NCI-H345 treated with DMSO at 0.1 percent for 48 hours (cell line): ENCODE measurements around the gene DSCAM.

ENCODE experiments used
- DNase-seq: peaks from one replicate; lab custom pipeline; 2025; ENCODE audit not compliant: unreplicated experiment; lab: John Stamatoyannopoulos, UW

Gene DSCAM

DNA sequence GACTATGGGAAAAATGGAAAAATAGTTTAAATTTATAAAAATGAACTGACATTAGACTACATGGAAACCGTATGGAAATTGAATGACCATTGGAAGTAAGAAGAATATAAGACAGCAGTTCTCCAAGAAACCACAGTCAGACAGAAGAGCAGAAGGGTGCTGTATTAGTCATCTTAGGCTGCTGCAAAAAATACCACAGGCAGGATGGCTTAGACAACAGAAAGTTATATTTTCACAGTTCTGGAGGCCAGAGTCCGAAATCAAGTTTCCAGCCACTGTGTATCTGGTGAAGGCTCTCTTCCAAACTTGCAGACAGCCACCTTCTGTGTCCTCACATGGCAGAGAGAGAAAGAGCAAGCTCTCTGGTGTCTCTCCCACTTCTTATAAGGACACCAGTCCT, 175.2 kb downstream of the DSCAM start:
- no peak for DNase-seq

DNA sequence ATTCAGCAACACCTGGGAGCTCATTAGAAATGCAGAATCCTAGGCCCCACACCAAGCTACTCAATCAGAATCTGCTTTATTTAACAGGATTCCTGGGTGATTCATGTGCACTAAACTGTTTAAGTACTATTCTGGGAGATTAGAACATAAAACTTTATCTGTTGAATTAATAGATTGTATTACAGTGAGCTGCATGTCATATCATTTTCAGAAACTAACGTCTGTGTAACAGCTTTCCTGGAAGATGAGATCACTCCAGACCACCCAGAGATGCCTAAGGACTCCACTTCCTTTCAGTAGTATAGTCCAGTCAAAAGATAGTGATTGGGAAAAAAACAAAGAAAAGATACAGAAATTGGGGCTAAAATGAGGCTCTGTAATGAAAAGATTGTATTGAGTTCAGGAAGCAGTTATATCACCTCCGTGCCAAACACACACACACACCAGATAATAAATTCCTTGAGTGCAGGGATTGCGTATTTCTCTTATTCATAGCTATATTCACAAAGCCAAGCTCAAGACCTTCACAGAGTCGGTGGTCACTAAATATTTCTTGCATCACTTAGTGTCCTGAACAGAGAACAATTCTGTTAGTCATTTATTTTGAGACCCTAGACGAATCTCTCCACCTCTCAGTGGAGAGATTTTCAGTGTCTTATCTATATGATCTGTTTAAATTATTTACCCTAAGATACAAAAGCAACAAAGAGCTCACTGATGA, 178.2 kb downstream of the DSCAM start:
- no peak for DNase-seq

DNA sequence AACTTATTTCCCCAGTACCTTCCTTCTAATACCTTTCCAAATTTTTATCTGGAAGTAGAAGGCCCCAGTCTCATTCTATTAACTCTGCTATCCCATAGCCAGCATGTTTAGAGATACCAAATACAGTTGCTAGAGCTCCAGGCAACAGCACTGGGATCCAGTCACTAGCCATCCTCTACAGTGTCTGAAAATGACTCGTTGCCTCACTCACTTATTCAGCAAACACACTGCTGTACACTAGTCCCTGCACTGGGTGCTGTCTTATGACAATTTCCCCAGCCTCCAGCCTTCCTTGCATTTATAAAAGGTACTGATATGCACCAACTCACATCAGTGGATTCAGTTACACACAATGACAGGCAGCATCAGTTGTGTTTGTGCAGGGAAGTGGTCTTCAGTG, 179.0 kb downstream of the DSCAM start:
- DNase-seq, result no peak

DNA sequence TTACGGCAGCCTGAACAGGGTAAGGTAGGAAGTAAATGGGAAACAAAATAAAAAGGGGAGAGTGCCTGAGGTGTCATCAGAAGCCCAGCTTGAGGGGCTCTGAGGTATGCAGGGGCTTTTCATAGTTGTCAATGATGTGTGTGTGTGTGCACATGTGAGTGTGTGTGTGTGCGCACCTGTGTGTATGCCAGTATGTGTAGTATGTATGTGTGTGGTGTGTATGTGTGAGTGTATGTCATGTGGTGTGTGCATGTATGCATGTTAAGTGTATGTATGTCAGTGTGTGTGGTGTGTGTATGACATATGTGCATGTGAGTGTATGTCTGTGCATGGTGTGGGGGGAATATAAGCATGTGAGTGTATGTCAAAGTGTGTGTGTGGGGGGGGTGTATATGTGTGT, 184.1 kb downstream of the DSCAM start:
- DNase-seq, result no peak

DNA sequence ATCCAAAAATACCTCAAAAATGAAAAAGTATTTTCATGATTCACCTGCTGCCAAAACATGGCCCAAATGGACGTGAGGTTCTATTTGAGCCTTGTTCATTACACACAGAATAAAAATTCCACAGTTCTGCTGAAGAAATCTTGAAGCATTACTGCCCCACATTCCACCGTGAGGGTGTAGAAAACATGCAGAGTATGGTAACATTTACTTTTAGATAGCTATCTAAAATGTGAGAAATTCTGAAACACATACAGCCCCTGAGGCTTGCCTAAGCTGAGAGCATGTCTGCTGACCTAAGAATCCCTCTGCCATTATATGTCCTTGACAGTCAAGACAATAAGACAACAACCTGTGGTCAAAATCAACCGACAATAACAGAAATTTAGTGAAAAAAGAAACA, 186.5 kb downstream of the DSCAM start:
- no peak for DNase-seq

DNA sequence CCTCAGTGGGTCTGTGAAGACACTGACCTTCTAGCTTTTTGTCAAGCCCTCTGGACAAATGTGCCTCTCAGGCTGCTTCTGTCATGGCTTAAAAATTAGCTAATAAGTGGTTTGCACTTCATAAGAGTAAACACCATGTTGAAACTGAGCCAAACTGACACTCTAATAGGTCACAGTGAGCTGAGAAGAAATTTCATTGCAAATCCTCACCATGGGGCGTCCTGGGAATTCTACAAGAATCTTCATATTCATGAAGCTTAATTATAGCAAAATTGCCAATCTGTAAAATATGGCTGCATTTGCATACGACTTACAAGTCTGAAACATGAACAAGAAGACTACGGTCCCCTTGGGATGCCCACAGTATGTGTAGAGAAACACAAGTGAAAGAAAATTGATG, 188.6 kb downstream of the DSCAM start:
- DNase-seq, result no peak

DNA sequence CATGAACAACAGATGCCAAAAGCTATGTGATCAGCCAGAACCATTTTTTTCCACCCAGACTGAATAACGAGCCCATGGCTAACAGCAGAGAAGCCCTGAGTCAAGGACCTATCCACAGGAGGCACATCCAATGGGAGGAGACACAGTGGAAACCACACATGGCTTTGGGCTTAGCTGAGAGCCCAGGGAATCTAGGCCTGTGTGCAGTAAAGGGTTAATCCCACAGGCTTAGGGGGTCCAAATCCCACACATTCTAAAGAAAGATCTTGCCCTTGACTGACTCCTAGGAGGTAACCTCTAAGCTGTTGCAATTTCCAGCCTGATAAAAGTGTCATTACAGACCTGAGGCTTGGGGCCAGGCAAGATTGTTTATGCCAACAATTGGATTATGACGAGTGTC, 194.5 kb downstream of the DSCAM start:
- DNase-seq, result no peak

DNA sequence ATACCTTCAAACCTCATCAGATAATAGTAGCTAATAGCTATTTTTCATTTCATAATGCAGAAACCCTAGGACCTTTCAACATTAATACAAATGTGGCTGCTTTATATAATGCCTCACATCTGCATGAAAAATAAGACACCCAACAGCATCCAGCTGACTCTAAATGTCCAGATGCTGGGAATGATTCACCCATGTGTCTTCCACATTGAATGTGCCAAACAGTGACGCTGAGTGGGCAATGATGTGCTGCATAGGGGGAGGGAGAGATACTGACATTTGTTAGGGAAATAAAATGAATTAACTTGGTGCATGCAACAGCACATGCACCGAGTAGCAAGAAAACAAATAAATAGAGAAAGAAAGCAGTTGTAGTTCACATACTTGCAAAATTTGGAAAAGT, 199.3 kb downstream of the DSCAM start:
- no peak for DNase-seq

DNA sequence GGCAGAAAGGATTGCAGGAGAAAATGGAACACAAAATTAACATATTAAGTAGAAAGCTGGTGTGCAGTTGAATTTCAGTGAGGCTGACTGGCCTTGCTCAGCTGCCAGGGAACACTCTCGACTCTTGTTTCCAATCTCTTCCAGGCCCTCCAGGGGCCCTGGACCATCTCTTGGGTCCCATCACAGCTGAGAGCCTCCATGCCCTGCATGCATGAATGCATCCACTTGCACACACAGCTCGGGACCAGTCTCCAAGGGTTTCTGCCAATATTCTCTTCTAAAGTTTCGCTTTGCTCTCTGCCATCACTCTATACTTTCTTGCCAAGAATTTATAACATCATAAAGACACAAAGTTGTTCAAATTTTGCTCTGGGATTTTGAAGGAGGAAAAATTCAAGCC, 200.3 kb downstream of the DSCAM start:
- no peak for DNase-seq

DNA sequence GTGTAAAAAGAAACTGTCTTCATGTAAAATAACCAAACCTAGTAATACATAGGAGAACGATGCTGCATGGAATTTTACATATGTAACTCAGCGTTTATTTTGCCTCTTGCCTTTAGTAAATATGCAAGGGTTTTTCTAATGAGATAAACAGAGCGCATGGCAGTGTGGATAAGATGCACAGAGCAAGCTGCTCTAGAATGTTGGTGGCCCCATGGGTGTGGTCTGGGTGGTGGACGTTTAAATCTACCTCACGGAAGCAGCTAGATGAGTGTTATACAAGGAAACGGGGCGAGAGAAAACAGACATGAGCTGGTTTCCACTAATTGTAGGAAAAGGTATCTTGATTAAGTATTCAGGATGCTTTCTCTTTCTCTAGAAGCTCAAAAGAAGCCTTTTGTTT, 205.9 kb downstream of the DSCAM start:
- DNase-seq, result no peak

DNA sequence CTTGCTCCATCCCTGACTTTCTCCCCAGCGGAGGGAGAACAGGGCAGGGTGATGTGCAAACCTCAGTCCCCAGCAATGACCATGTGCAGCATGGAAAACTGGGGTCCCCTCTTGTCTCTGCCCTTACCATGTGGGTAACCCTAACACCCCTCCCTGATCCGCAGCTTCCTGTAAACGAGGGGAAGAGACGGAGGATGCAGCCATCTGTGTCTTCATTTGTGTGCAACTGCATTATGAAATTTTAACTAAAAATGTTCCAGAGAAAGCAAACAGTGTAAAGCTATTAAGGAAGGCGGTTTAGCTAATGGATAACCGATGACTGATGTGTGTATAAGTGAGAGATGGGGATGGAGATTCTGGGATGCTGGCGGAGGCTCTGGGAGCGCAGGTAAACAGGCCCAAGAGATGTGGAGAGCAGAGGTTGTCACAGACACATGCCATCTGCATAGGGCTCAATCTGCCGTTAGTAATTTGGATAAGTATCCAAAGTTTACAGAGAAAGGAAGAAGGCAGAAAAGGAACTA, 206.6 kb downstream of the DSCAM start:
- DNase-seq, result no peak

DNA sequence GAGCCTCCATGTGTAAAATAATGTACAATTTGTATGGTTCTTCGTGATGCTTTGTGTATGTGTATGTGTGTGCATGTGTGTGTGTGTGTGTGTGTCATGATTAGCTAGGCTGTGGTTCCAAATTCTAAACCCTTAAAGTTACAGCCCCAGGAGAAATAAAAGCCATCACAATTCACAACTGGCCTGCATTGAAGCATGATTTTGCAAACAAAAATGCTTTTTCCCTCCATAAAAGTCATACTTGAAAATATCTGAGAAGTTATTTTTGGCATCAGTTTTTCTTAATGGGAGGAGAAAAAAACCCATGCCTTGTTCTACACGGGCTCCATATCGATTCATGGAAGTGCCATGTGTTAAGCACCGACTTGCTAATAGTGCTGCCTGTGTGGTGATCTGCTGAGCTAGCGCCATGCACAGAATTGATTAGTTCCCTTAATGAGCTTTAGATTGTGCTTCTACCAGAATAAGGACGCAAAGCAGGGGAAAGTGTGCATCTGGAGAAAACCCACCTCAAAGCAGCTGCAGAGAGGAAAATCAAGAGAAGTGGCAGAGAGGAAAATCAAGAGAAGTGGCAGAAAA, 207.3 kb downstream of the DSCAM start:
- no peak for DNase-seq

DNA sequence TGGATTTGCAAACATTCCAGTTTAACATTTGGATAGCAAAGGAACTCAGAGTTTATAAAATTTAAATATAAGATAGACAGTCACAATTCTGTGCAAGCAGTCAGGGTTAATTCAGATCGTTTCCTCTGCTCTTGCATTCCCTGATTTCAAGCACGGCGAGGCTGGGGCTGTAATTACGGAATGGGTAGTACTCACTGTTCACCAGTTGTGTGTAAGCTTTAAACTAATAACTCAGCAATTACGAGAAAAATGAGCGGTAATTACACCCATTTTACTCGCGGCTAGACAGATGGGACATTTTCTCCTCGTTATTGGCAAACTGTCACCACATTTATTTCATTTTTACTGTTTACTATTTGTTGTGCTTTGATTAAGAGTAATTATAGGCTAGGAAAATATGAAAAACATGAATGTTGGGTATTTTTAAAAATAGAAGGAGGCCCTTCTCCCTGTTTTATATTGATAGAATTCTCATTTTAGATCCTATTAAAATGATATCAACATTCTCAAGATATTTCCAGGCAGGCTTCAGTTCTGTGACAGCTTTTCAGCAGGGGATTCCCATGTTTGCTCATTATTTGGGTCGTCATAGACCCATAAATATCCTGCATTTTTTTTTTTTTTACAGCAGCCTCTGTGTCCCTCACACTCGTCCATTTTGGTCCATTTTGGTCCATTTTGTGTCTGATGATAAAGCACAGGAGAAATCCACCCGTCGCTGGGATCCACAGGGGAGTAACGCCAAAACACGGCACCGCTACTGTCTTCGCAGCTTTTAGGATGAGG, 208.3 kb downstream of the DSCAM start:
- DNase-seq, result no peak

DNA sequence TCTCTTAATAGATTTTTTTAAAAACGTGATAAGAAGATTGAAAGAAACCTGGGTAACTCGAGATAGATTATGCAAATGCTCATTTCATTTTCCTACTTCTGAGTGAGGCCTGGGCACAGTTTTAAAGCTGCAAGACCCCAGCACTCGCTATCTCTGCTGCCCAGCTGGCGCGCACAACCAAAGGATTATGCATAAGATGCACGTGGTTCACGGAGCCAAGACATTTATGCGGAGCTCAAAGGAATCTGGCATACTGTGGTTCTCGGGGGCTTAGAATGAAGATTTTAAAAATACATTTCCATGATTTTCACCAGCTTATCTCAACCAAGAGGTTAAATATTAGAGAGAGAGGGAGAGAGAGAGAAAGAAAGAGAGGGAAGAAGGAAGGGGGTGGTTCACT, 210.9 kb downstream of the DSCAM start:
- no peak for DNase-seq

DNA sequence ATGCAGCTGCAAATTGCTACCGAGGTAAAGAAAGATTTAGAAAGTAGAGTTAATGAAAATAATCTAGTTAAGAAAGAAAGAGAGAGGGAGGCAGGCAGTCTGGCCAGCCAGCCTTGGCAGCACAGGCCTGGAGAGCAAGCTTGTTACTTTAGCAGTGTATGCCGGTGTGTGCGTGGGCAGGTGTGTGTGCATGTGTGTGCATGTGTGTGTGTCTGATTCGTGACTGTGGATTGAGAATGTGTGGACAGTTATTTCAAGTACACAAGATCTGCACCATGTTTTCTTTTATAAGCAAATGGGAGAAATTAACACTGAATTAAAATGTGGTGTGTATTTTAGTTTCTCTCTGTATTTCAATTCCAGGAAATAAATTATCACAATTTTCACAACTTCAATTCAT, 211.6 kb downstream of the DSCAM start:
- no peak for DNase-seq

DNA sequence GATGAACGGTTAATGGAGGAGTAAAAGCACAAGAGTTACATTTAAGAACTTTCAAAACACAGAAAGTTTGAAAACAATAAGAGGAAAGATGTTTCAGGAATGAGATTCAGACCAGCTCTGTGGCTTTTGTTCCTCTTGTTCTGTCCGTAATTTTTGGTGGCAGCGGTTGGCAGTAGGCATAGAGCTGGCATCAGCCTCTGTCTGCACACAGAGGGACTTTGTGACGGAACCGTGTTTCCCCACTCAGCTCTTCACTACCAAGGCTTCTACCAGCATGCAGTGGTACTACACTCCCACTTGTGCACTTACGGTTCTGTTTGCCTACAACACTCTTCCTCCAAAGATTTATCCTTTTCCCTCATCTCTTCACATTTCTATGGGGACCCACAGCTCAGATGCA, 212.8 kb downstream of the DSCAM start:
- no peak for DNase-seq

DNA sequence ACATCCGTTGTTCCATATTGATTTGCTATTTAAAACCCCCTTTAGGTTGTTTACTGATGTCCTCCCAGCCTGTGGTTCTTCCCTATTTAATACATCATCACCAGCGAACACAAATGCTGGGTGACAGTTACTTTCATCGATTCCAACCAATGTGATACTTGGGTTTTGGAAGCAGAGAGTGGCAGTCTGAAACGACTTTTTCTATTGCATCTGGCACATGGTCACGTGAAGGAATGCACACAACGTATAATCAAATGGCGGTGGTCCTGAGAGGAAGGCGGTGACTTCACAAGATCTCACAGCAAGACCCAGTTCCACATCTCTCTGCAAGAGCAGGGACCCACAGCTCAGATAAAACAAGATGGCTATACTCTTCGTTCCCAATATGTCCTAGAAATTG, 213.9 kb downstream of the DSCAM start:
- no peak for DNase-seq

DNA sequence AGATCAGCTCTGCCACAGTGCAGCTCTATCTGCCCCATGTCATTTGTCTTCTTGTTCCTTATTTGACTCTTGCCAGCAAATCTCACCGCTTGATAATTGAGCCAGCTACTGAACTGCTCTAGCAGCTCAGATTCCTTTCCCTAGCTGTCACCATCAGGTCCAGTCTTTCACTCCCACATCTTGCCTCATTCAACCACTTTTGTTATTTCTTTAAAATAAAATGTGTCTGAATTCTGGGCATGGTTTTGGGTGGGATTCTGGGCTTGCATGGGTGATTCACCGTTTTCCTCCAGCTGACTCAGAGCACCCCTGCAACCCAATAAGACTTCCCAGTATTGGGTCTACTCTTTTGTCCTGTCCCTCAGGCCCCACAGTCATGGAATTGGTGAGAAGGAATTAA, 215.7 kb downstream of the DSCAM start:
- no peak for DNase-seq

DNA sequence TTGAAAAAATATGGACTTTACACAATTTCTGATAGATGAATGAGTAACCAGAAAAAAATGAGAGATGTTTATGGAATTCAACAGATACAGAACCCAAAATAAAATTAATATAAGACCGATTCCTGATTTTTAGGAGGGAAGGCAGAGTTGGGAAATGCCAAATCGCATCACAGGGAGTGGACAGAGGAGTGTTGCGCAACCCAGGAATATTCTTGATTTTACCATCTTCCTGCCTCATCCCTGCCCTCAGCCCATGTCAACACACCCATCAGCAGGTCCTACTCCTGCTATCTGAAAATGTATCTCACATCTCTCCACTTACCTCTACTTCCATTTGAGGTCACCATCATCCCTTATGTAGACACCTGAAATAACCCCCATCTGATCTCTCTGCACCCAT, 221.0 kb downstream of the DSCAM start:
- no peak for DNase-seq

DNA sequence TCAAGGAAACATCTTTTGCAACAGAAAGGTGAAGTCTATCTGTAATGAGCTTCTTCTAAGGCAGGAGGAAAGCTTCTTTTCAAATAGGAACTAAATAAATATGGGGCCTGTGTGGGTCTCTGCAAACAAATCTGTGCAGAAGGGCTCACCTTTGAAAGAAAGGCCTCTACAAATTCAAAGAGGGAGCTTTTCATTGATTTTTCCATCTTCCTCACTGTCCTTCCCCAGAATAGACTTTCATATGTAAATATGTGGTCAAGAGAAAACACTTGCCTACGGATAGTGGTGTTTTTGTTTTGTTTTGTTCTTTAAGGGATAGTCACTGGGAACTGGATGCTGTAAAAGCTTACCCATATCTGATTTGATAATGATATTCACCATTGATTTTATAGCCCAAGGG, 223.4 kb downstream of the DSCAM start:
- no peak for DNase-seq

DNA sequence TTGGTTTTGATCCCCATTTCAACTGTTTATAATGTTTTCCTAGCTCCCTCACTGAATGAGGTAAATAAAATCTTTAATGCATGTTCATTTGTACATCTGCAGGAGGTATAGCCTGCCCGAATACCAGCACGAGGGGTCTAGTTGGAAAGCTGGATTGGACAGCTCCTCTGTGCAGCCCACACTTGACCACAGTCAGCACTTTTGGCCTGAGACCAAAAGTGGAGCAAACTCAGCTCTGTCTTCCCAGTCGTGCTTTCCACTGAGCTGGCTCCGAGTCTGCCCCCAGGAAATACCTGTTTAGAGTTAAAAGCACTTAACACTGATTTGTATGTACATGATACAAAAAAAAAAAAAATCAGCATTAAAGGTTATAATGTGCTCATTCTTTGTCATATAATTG, 224.4 kb downstream of the DSCAM start:
- no peak for DNase-seq
